HG03432 (cell line): Measurements from ENCODE around the gene SCAMP3.
A peak's percentile ranks its signal among the peaks of the same experiment; 100 is the strongest.
"Not testable (repeated sequence)": the region's sequence is repeated elsewhere in the genome, so short reads cannot be mapped to it uniquely, and the experiment has no call there.

ENCODE experiments used
- ATAC-seq: cut with Tn5 transposase; IDR thresholded peaks from one replicate; pipeline ENCODE4 v1.9.1; 2021; ENCODE audit warnings: mild to moderate bottlenecking, moderate library complexity; ENCODE audit not compliant: unreplicated experiment

The SCAMP3 gene

DNA sequence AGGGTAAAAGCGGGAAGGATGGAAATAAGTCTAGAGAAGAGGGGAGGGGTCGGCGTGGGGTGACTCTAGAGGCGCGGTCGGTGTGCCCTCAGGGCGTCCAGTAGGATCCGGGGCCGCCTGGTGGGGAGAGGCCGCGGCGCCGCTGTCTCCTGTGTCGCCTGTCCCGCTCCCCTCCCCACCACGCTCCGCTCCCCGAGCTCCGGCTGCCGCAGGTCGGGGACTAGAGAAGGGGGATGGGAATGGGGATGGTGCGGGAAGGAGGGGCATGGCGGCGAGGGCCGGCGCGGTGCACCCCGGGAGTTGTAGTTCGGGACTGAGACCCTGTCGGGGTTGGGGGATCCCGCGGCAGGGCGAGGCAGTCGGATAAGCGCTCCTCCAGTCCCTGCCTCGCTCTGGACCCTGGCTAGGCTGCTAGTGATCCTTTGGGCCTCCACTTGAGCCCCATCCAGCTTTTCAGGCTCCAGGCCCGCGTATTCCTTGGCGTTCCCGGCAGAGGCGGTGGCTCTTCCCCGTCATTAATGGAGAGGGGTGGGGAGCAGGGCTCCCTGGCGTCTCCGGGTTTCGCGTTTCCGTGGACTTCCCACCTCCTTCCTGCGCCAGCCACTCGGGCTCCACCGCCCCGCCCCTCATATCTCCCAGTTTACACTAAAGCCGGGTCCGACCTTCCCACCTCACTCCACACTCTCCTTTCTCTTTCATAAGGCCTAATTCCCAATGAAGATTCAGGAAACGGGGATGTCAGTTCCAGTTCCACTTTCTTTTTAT, 6.7 kb downstream of the SCAMP3 start, which contains the start of gene ENTREP3:
ENTREP3 (minus strand) TSS at position 241 of the 765 bp plus-strand sequence. CDS start 606 bp downstream, outside the sequence.
- peak; percentile 64 for ATAC-seq

DNA sequence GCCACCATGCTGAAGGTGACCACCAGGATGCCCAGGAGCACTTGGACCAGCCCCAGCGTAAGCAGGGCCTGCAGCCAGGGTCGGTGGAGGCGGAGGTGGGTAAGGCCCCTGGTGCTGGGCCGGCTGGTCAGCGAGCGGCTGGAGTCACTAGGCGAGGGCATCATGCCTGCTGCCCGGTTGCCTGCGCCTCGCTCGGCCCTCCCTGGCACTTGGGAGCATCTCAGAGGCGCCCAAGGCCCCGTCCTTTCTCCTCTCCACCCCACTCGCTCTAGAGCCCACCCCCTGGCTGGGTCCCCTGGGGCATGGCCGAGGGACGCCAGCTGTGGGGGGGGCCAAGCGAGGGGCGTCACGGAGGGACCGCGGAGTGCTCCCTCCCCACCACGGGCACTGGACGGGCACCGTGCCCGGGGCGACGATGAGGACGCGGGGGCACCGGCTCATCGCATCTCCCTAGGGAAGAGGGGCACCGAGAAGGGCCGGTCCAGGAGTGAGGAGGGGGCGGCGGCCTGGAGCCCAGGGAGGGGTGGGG, 7.4 kb downstream of the SCAMP3 start:
- no peak for ATAC-seq

DNA sequence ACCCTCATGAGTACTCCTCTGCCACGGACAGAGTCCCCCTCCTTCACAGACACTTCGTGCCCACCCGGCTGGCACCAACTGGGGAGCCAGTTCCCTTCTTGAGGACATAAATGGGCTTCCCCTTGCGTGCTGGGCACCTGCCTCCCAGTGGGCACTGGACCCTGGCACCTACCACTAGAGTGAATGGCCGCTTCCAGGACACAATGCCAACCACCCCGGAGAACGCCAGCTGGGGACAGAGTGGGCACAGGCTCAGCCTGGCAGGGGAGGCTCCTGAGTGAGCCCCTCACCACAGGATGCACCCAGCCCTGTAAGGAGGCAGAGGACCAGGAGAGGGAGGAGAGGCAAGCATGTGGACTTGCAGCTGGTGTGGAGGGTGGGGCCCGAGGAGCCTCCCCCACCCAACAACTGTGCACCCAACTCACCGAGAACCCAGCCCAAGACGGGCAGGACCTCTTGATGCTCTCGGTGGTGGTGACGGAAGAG, 7.9 kb downstream of the SCAMP3 start:
- ATAC-seq: no peak

DNA sequence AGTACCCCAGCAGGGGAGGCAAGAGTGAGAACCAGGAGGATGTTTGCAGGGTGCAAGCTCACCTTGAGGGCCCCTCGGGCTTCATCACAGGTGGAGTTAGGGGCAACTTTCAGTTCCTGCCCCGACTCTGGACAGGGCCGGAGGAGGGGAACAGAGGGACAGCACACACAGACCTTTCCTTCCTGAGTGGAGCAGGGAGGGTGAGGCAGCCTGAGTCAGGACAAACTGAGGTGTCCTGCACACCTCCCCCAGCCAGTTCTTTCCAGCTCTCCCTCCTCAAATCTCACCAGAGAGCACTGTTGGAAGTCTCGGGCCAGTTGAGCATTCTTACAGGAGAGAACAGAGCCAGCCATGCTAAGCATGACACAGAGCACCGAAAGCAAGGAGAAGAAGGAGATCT, 8.4 kb downstream of the SCAMP3 start:
- ATAC-seq: no peak

DNA sequence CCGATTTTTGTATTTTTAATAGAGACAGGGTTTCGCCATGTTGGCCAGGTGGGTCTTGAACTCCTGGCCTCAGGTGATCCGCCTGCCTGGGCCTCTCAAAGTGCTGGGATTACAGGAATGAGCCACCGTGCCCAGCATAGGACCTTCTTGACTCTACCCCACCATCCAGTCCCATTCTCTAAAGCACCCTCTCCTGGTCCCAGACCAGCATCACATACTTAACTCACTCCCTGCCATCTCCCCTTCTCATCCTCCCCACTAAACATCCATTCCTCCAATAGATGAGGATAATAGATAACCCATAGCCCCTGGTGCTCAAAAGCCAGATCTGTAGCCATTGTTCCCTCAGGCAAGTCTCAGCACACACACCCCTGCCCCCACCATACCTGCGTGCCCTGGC, 9.0 kb downstream of the SCAMP3 start:
- no peak for ATAC-seq

DNA sequence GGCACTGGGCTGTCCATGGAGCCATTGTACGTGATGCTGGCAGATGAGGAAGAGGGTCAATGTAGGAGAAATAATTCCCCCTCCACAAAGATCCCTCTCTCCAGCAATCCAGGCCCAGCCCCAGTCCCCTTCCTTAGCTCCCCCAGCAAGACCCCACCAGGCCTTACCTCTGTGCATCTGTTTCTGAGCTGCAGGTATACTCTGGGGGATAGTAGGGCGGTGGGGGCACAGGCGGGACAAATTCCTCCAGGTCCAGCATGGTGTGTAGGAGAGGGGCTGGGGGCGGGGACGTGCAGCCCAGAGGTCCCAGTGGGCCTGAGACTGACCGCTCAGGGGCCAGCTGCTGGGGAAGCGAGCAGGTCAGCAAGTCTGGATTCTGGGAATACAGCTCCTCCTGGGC, 10.6 kb downstream of the SCAMP3 start:
- no peak for ATAC-seq

DNA sequence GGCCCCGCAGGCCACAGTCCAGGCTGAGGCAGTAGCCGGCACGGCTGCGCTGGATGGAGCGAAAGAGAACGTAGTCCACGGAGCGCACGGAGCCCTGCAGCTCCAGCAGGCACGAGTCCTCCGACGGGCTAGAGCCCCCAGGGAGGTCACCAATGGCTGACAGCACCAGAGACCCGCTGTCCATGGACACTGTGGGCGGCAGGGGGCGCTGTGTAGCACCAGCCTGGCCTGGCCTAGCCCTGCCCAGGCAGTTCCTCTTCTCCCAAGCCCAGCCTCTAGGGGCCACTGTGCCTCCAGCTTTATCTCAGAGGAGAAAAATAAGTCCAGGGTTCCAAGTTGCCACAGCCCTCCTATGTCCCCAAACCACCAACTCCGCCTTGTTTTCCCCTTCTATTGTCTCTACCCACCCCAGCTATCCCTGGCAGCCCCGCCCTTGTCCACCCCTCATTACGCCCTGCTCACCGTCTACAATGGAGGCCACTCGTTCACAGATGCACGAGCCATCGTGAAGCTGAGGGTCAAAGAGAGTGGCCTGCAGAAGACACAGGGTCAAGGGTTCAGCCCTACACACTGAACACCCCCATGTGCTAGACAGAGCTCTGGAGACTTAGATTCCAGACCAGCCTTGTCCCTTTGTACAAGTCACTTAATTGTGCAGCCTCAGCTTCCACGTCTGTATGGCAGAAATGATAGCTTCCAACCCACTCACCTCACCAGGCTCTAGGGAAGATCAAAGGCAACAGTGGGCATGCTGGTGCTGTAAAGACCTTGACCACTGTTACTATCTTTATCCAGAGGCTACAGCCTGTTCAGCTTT, 11.3 kb downstream of the SCAMP3 start:
- ATAC-seq: peak; percentile 80

DNA sequence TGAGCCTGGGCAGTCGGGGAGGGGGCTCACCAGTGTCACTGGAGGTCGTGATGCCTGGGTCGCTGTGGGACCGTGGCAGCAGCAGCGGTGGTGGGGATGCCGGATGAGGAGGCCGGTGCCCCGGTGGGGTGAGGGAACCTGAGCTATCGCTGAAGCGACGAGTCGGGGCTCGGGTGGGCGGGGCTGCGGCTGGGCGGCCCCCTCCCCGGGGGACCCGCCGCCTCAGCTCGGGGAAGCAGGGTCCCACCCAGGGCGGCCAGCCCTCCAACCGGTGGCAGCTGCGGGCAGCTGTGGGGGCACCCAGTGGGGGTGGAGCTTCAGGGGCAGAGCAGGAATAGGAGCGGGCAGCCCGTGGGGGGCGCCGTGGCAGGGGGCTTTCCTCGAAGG, 11.9 kb downstream of the SCAMP3 start:
- ATAC-seq: peak; percentile 26

DNA sequence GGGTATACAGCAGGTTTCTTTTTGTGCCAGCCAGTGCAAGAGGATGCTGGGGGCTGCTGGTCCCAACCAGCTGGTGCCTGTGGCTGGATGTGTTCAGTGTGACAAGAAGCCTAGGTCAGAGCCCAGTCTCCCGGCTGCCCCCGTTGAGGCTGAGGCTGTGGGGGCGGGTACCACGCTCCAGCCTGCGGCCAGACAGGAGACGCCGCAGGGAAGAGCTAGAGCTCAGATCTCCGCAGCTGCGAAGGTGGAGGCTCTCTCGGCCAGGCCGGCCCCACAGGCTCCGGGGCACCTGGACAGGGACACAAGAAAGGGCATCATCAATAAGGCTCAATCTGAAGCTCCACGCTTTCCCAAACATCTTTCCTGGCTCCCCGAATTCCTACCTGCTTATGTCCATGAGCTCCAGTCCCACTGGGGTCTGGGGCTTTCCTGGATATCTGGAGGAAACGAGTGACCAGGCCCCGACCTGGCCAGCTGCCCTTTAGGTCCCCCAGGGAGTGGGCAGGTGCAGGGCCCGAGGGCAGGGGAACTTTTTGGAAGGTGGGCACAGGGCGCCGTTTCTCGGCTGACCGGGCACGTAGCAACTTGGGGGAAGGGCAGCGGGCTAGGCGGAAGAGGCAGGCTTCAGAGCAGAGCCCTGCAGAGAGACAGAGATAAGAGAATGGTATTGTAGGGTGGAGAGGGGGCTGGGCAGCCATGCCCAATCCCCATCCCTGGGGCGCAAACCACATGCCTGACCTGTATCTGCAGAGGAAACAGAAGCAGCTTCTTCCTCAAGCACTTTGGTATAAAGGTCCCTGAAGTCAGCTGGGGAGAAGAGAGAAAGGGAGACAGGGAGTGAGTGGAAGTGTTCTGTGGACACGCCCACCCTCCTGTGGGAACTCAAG, 14.2 kb downstream of the SCAMP3 start:
- ATAC-seq: no peak

DNA sequence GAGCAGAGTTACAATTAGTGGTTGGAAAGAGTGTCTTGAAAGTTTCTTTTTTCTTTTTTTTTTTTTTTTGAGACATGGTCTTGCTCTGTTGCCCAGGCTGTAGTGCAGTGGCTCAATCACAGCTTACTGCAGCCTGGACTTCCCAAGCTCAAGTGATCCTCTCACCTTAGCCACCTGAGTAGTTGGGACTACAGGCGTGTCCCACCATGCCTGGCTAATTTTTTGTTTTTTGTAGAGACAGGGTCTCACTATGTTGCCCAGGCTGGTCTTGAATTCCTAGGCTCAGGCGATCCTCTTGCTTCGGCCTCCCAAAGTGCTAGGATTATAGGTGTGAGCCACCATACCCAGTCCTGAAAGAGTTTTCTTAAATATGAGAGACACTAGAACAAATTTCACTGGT, 15.4 kb downstream of the SCAMP3 start:
- ATAC-seq: not testable (repeated sequence)

DNA sequence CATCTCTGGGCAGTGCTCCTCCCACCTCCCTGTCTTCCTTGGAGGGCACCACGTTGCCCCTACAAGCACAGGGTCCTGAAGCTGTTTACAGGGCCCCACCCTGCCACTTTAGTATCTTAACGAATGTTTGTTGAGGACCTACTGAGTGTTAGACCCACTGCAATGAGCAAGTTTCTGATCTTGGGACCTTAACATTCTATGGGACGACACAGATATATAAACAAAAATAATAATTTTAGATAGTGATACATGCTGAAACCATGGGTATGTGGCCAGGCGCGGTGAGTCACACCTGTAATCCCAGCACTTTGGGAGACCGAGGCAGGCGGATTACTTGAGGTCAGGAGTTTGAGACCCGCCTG, 17.0 kb downstream of the SCAMP3 start:
- no peak for ATAC-seq

DNA sequence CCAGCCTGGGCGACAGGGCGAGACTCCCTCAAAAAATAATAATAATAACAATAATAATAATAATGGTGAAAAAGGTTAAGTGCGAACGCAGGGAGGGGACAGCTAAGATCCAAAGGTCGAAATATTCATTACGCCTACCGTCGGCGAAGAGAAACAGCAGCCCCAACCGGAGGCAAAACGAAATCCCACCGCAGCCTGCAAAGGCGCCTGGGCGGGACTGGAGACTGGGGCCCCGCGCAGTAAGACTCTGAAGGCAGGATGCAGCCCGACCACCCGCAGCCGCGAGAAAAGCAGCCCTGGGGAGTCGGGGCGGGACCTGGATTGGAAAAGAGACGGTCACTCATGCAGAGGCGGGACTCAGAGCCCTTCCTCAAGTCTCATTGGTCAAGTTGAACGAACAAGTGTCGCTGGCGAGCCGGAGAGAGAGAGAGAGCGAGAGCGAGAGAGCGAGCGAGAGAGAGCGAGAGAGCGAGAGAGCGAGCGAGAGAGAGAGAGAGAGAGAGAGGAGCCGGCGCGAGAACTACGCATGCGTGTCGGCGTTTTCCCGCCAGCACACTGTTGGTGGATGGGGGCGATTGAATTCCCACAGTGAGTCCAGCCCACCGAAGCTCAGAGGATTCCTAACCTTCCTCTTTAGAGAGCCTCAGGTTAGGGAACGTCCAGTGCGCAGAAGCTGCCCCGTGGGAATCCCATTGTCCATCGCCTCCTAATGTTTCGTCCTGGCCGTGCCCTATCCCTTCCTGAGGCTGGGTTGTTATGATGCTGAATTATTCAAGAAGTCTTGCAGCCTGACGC, 17.6 kb downstream of the SCAMP3 start:
- ATAC-seq: peak; percentile 86

DNA sequence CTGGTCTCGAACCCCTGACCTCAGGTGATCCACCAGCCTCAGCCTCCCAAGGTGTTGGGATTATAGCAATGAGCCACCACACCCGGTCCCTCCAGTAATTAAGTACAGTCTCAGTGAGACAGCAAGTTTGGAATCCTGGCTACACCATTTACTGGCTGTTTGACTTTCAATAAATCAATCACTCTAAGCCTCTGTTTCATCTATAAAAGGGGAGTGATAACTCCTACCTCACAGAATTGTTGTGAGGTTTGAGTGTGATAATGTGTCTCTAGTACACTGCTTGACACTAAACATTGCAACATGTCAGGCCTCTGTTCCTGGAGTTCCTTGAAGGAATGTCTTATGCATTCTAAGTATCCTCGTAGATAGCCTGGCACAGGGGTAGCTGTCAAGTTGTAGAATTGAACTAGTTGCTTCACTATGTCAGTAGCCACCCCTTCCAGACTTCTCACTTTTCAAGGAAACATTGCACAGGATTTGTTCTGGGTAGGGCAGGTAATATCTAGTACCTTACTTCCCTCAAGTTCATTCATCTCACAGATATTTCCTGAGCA, 19.3 kb downstream of the SCAMP3 start:
- no peak for ATAC-seq

DNA sequence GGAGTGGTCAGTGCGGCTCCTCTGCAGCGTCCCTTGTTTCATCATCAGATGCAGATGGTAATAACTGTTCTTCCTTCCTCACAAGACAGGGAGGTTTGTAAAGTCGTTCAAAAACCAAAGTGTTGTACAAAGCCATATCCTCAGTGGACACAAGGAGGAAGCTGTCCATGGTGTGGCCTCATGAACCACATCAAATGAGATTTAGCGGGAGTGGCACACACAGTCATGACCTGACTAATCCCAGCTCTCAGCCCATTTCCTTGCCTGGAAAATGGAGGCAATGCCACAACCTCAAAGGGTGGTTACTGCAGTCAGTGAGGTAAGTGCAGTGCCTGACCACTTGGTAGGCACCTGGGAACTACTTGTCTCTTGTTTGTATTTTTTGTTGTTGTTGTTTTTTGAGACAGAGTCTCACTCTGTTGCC, 20.3 kb downstream of the SCAMP3 start:
- no peak for ATAC-seq

DNA sequence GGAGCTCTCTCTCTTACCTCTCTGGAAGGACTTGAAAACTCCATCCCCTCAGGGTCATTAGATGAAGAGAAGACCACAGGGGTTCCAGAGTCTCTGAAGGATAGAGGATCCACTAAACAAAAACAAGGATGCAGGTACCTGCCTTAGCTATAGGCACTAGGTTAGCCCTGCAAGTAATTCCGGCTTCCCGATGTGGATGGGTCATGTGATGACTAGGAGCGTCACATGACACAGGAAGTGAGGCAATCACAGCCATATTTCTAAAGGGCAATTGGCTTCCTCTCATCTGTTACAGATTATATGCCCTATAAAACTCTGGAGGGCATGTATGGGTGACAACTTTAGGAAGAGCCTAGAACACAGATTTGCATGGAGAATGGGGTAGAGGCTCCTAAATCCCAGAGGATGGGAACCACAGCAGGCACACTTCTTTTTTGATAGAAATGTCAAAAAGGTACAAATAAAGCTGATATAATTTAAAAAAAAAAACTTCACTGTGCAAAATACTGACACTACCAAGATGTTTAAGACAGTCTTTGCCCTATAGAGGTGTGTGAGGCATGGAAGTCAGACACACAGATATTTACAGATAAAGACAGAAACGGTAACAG, 21.0 kb downstream of the SCAMP3 start:
- ATAC-seq: peak; percentile 33

DNA sequence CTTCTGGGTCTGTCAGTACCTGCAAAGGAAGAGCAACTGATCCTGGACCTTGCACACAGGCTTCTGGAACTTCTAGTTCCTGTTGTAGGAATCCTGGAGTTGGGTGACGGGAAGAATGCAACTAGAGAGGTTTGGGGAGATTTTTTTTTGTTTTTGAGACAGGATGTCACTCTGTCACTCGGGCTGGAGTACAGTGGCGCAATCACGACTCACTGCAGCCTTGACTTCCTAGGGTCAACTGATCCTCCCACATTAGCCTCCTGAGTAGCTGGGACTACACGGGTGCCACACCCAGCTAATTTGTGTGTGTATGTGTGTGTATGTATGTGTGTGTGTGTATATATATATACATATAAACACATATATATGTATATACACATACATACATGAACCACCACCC, 25.7 kb downstream of the SCAMP3 start:
- no peak for ATAC-seq

DNA sequence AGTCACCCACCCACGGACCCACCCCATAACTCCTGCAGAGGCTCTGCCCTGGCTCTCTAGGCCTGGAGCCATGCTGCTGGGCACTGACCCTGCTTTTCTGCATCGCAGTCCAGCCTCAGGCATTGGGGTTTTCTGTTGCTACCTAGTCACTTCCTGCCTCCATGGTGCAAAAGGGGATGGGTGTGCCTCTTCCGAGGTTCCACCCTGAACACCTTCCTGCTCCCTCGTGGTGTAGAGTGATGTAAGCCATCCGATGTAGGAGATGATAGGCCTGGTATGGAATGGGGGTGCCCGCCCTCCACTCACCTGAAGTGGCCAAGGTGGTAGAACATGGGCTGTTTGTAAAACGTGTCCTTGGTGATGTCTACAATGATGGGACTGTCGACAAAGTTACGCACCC, 26.8 kb downstream of the SCAMP3 start:
- not testable (repeated sequence) for ATAC-seq

DNA sequence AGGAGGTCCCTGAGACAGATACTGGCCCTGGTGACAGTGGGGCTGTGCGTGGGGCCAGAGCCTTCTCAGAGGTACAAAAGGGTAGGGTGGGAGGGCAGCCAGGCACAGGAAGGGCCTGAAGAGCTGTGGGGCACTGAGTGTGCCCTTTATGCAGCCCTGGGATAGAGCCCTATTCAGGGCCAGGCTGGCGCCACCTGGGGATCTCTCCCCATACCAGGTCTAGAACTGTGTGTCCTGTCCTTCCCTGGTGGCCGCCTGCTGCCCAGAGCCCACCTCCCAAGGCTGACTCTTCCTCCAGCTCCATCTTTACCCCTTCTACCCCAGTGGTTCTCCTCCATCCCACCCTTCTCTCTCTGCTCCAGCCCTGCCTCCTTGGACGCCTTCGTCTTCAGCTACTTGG, 28.7 kb downstream of the SCAMP3 start:
- not testable (repeated sequence) for ATAC-seq
